Measurements from ENCODE around the gene CTPS2. TPM values are rescaled to one million over a fixed set of nuclear protein-coding genes. Genes with fewer than 3 reads are reported as not detected.

Gene CTPS2
- total and polyA plus RNA-seq, 2 donors (not counting 3 experiments of a cell fraction or from before 2014, with no cell fraction given), result 7.4 to 15.7 TPM

DNA sequence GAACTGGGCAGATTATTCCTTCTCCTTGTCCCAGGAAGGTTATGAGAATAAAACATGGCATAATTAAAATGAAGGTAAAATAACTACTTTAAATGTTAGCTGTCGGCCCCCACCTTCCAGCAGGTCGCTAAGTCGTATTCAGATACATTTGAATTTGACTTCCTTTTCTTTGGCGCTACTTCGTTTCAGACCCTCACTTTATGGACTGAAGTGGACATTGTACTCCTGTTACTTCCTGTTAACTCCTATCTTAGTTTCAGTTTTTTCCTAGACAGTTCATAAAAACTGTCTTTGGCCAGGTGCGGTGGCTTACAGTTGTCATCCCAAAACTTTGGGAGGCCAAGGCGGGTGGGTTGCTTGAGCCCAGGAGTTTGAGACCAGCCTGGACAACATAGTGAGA, 12.6 kb upstream of the CTPS2 start:
- no peak overlapping the region for H3K27ac ChIP-seq (ENCODE audit: insufficient read depth, low read depth, low read length)
- no peak for FAIRE-seq
- TF ChIP-seq, protein P1, sequence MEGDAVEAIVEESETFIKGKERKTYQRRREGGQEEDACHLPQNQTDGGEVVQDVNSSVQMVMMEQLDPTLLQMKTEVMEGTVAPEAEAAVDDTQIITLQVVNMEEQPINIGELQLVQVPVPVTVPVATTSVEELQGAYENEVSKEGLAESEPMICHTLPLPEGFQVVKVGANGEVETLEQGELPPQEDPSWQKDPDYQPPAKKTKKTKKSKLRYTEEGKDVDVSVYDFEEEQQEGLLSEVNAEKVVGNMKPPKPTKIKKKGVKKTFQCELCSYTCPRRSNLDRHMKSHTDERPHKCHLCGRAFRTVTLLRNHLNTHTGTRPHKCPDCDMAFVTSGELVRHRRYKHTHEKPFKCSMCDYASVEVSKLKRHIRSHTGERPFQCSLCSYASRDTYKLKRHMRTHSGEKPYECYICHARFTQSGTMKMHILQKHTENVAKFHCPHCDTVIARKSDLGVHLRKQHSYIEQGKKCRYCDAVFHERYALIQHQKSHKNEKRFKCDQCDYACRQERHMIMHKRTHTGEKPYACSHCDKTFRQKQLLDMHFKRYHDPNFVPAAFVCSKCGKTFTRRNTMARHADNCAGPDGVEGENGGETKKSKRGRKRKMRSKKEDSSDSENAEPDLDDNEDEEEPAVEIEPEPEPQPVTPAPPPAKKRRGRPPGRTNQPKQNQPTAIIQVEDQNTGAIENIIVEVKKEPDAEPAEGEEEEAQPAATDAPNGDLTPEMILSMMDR (IDR thresholded peaks at IDR 0.05; ENCODE audit: extremely low read depth in 1 of 2, insufficient read depth in 1 of 2, low read depth in 1 of 2, low read length in 2 of 2), result no peak
- no peak for TF ChIP-seq JUN (IDR thresholded peaks at IDR 0.05; ENCODE audit: borderline replicate concordance, insufficient read depth, insufficient read length, low read depth)
- no peak for TF ChIP-seq MYC (IDR thresholded peaks at IDR 0.05; ENCODE audit: low read depth, low read length)
- TF ChIP-seq GATA2 (IDR thresholded peaks at IDR 0.05; ENCODE audit: insufficient read depth, insufficient read length, low read depth, low read length), result no peak
- TF ChIP-seq POLR2AphosphoS5 (IDR thresholded peaks at IDR 0.05; ENCODE audit: insufficient read depth, low read depth, low read length), result no peak
- TF ChIP-seq POLR2A (IDR thresholded peaks at IDR 0.05; ENCODE audit: low read depth, low read length), result no peak
- TF ChIP-seq EZH2 (IDR thresholded peaks at IDR 0.05; ENCODE audit: borderline replicate concordance, low read depth, low read length, severe bottlenecking), result no peak
- TF ChIP-seq FOS (IDR thresholded peaks at IDR 0.05; ENCODE audit: borderline replicate concordance, insufficient read depth, low read length), result no peak
- TF ChIP-seq, protein P2, sequence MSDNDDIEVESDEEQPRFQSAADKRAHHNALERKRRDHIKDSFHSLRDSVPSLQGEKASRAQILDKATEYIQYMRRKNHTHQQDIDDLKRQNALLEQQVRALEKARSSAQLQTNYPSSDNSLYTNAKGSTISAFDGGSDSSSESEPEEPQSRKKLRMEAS (IDR thresholded peaks at IDR 0.05; ENCODE audit: insufficient read depth, insufficient read length), result no peak
- no peaks in the 10 kb centered on the region for H3K9me3 ChIP-seq (replicated peaks; ENCODE audit: control insufficient read depth, insufficient read depth, low read length)
- no peaks in the 10 kb centered on the region for H4K20me1 ChIP-seq (replicated peaks; ENCODE audit: control insufficient read depth, extremely low read depth, insufficient read depth, low read length)
- POLR2A ChIA-PET, result no interaction called here
- H3K36me3 ChIP-seq (ENCODE audit: control insufficient read depth in 2 of 2, extremely low read depth in 1 of 2, insufficient read depth in 2 of 2, low read length in 2 of 2), result no peaks in the 10 kb centered on the region
- BruUV-seq (replicated peaks), result no TSS peak
- H3K9me1 ChIP-seq (replicated peaks; ENCODE audit: control insufficient read depth, extremely low read depth, insufficient read depth, low read length), result no peaks in the 10 kb centered on the region
- H3K4me3 ChIP-seq (replicated peaks in 1 of 3; ENCODE audit: insufficient read depth in 1 of 3, low read depth in 1 of 3, low read length in 3 of 3), result no peak overlapping the region
- peaks cover 4% of the 10 kb centered on the region for H3K4me1 ChIP-seq (ENCODE audit: control insufficient read depth, extremely low read depth, insufficient read depth, low read length)
- H3K4me2 ChIP-seq (ENCODE audit: insufficient read depth, low read length), result no peak overlapping the region
- CTCF ChIA-PET, result no interaction called here
- peaks cover 31% of the 10 kb centered on the region for H3K79me2 ChIP-seq (ENCODE audit: control insufficient read depth, insufficient read depth, low read length)
- no peak overlapping the region for H2AFZ ChIP-seq (ENCODE audit: low read depth, low read length)
- no peak overlapping the region for H3K9ac ChIP-seq (replicated peaks; ENCODE audit: extremely low read depth, insufficient read depth, low read length)
- DNase-seq (ENCODE audit: low read depth, low spot score), result no peak
- dilution Hi-C loops (cut with MboI; ENCODE audit: extremely low pct_ligation_motif_present, low sequenced_read_pairs) (no loop called here), intact Hi-C loops (cut with micrococcal nuclease) (no loop called here)
- no peaks in the 10 kb centered on the region for H3K27me3 ChIP-seq (ENCODE audit: control insufficient read depth in 2 of 2, insufficient read depth in 2 of 2, low read length in 2 of 2)

Measured in endothelial cell of umbilical vein (primary cell).